Hematopoietic multipotent progenitor cell treated with erythropoietin and hydrocortisone succinate and interleukin-3 and kit ligand, for 8 days (in vitro differentiated cells): ENCODE results near the gene KRT38.

Experiments used
- DNase-seq: peaks from one replicate; pipeline ENCODE4 v3.0.0-alpha.2; 2015

KRT38 gene

DNA sequence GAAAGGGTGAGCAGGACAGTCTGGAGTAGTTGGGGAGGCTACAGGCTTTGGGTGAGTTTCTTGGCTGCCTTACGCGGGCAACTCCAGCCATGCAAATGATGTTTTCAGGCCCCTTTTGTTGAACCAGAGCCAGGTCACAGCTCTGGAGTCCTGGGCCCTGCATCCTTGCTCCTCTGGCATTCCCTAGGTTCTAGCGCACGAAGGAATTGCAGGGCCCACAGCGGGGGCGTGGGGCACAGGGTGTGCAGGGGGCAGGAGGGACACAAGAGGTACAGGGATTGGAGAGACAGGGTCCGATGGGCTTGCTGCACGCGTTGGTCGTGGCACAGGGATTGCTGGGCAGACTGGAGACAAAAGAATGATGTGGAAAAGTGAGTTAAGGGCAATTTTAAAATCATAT, 47.0 kb downstream of the KRT38 start:
- DNase-seq, result no peak

DNA sequence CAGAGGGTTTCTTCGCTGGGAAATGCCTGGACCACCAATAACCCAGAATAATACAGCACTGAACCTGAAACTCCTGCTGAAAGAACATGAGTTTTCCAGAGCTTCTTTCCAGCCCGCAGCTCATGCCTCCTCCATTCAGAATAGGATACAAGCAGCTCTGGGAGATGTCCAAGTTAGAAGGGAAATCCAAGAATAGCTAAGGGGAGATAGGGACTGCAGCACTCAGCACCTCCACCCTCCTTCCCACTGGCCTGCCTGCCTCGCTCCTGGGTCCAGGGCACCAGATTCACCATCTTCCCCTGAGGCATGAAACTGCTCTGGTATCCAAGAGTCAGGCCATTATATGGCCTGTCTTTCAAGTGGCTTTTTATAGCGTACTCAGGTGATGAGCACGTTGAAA, 47.5 kb downstream of the KRT38 start:
- no peak for DNase-seq

DNA sequence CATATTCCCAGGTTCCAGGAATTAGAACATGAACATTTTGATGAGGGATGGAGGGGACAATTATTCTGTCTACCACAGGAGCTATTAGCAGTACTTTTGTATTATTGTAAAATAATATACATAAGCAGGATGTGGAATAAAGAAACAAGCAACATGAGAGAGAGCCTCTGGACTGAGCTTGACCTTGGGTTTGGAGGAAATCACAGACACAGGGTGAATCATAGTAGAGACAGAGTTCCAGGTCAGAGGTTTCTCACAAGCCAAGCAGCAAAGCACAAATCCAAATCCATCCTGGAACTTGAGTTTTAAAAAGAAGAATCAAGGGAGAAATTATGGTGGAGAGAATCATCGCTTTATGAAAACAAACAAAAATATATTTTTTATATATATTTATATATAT, 48.5 kb downstream of the KRT38 start:
- no peak for DNase-seq

DNA sequence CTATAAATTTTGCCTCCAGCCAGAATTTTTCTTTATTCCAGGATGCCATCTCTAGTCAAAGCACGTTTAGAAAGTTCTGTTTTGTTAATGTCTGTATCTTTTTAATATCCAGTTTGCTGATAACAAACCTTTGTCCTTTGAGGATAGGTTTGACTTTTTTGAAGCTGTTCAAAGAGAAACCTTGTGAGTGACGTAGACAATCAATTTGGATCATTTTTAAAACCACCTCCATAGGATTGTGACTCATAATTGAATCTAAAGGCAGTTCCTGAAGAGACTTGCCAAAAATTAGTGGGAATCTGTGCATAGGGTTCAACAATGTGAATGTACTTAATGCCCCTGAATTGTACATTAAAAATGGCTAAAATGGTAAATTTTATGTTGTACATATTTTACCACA, 49.2 kb downstream of the KRT38 start:
- DNase-seq, result no peak

DNA sequence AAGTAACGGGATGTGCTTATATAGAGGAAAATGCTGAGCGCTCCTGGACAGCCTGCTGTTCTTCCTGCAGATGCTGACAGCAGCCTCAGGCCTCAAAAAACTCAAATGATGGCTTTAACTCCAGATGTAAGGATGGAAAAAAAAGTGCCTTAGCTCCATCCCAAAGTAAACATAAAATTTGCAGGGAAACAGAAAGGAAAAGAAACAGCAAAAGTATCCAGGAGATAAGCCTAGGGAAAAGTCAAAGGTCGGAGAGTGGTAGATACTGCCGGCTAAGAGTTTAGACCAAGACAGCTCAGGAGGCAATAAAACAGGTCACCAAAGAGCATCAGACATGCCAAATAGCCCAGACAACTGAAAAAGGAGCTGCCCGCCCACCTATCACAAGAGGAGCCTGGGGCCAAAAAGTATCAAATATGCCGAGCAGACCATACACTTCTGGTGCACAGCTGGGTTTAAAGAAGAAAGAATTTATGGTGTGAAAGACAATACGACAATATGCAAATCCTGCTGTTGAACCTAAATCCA, 50.3 kb downstream of the KRT38 start:
- no peak for DNase-seq

DNA sequence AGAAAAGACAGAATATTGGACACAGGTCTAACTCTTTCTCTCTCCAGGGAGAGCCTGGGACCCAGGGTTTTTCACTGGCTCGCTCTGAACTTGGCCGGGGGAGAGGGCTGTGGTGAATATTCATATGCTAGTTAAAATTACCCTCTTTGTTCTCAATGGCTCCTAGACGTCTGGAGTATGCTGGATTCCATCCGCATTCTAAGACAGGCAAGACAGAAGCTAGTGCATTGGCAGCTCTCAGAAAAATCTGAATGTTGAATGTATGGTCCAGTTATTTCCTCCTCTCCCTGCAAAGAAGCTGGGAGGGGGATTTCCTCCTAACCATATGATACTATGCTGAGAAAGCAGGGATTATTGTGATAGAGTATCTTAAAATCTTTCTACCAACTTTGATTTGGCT, 53.1 kb downstream of the KRT38 start:
- no peak for DNase-seq

DNA sequence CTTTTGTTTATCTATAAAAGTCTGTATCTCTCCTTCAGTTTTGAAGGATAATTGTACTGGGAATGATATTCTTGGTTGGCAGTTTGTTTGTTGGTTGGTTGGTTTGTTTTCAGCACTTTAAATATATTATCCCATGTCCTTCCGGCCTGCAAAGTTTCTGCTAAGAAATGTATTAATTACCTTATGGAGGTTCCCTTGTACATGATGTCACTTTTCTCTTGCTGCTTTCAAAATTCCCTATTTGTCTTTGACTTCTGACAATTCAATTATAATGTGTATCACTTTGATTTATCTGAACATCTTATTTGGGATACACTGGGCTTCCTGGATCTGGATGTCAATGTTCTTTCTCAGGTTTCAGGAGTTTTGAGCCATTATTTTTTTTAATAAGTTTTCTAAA, 54.6 kb downstream of the KRT38 start:
- DNase-seq, result no peak
